8988T (cell line): Measurements from ENCODE around the gene SLC12A4.
A peak's percentile ranks its signal among the peaks of the same experiment; 100 is the strongest.
"Not testable (repeated sequence)": the region's sequence is repeated elsewhere in the genome, so short reads cannot be mapped to it uniquely, and the experiment has no call there.

Source experiments
- DNase-seq: peaks from one replicate; pipeline ENCODE4 v3.0.0; 2011

SLC12A4 gene

GRCh38 chr16:67968400-67969253 is at the start of gene SLC12A4:
TSS of gene SLC12A4 (minus strand) at chr16:67968637. CDS start at chr16:67968553, 84 bp downstream.
- peak; percentile 99 for DNase-seq

DNA sequence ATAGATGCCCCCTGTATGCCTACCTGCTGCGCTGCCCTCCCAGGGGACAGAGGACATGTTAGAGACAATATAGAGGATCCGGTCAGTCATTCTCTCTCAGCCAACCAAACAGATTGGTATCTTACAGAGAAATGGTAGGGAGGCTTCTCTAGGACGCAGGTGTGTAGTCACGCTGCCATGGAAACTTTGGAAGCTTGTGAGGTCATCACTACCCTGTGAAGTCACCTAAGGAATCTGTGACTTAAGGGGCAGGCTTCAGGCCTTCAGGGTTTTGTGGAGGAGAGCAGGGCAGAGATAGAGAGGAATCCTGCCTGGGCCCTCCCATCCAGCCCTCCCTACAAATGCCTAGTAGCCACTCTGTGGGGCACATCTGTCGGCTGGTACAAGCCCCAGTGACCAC is 47.2 kb upstream of the SLC12A4 start, which contains the start of gene DPEP2NB:
Gene DPEP2NB (minus strand): TSS at position 231 of the 400 bp plus-strand sequence. CDS start 141 bp downstream, at position 90.
- no peak for DNase-seq

DNA sequence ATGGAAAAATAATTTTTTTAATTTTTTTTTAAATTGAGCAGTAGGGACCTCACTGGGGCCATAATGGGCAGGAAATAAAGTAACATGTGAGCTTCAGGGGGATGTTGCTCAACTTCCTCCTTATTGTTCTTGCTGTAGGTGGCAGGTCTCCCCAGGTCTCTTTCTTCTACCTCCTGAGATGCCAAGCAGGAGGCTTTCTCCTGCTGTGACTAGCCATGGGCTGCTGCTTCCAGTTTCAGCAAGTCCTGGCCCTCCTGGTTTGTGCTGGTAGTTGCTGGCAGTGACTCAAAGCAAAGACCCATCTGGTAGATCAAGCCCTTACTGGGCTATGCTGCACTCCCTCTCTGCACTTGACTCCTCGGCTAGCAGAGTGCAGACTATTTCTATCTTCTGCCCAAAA is 45.0 kb upstream of the SLC12A4 start:
- no peak for DNase-seq

DNA sequence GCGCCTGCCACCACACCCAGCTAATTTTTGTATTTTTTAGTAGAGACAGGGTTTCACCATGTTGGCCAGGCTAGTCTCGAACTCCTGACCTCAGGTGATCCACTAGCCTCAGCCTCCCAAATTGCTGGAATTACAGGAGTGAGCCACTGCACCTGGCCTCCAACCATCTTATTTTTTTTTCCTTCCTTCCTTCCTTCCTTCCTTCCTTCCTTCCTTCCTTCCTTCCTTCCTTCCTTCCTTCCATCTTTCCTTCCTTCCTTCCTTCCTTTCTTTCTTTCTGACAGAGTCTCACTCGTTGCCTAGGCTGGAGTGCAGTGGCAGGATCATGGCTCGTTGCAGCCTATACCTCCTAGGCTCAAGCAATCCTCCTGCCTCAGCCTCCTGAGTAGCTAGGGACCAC is 41.4 kb upstream of the SLC12A4 start:
- not testable (repeated sequence) for DNase-seq

GRCh38 chr16:68009157-68009735 is 40.8 kb upstream of the SLC12A4 start:
- no peak for DNase-seq

GRCh38 chr16:68005786-68006286 is 37.4 kb upstream of the SLC12A4 start:
- no peak for DNase-seq

GRCh38 chr16:68005211-68005610 is 36.8 kb upstream of the SLC12A4 start:
- no peak for DNase-seq

GRCh38 chr16:68003031-68003430 is 34.6 kb upstream of the SLC12A4 start:
- no peak for DNase-seq

DNA sequence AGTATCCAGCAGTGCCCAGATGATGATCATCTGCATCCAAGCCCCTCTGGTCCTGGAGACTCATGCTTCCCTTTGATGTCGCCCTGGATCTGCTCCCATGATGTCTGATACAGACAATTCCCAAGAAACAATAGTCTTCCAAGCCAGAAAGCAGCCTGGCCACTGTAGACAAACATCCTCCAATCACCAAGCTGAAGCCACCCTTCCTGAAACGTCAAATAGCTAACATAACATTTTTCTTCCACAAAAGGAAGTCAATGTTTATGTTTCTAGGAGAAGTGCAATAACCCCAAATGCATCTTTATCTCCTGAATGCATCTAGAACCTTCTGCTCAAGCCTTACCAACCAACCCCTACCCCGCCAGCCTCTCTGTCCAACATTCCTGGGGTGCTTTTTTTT is 32.0 kb upstream of the SLC12A4 start:
- DNase-seq = no peak

DNA sequence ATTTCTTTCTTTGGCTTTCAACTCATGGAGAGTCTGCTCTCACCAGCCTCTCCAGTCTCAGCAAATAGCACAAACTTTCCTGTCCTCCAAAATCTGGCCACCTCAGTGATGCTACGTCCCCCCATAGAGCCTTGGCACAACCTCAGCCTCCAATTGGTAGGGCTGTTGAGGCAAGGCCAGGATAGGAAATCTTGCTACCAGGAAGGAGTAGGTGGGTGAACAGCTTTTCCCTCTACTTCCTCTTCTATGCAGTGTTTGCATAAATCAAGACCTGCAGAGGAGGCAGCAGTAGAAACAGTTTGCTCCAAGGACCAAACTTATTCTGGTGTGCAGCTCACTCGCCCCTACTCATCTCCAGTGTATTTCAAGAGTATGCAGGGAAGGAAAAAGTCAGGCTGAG is 31.5 kb upstream of the SLC12A4 start:
- DNase-seq = no peak

DNA sequence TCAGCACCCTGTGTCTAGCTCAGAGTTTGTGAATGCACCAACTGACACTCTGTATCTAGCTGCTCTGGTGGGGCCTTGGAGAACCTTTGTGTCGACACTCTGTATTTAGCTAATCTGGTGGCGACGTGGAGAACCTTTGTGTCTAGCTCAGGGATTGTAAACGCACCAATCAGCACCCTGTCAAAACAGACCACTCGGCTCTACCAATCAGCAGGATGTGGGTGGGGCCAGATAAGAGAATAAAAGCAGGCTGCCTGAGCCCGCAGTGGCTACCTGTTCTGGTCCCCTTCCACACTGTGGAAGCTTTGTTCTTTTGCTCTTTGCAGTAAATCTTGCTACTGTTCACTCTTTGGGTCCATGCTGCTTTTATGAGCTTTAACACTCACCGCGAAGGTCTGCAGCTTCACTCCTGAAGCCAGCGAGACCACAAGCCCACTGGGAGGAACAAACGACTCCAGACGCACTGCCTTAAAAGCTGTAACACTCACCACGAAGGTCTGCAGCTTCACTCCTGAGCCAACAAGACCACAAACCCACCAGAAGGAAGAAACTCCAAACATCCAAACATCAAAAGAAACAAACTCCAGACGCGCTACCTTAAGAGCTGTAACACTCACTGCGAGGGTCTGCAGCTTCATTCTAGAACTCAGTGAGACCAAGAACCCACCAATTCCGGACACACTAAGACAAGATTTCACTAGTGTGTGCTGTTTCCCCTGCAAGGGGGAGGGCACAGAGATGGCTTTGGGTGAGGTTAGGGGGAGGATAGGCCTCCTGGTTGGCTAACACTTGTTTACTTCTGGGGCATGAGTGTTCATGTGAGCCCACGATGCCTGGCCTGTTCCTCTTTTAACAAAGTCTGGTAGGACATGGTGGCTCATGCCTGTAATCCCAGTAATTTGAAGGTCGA is 30.6 kb upstream of the SLC12A4 start, which contains the start of gene DPEP2:
Gene DPEP2 (minus strand): TSS at position 706 of the 910 bp plus-strand sequence. CDS start 6,272 bp downstream, outside the sequence.
- not testable (repeated sequence) for DNase-seq

DNA sequence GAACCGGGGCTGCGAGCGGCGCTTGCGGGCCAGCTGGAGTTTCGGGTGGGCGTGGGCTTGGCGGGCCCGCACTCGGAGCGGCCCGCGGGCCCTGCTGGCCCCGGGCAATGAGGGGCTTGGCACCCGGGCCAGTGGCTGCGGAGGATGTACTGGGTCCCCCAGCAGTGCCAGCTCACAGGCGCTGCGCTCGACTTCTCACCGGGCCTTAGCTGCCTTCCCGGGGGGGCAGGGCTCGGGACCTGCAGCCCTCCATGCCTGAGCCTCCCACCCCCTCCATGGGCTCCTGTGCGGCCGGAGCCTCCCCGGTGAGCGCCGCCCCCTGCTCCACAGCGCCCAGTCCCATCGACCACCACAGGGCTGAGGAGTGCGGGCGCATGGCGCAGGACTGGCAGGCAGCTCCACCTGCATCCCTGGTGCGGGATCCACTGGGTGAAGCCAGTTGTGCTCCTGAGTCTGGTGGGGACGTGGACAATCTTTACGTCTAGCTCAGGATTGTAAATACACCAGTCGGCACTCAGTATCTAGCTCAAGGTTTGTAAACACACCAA is 29.9 kb upstream of the SLC12A4 start:
- DNase-seq = not testable (repeated sequence)

DNA sequence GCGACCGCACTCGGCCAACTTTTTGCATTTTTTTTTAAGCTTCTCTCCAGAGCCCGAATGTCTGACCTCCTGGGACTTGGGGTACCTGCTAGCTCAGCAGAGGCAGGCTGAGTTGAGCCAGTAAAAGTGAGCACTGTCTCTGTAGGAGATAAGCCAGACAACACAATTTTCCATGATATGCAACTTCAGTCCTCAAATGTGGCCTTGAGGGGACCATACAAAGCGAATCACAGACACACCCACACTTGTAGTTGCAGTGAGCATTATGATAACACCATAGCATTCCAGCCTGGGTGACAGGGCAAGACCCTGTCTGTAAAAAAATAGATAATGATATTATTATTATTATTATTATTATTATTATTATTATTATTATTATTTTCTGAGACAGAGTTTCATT is 28.2 kb upstream of the SLC12A4 start:
- DNase-seq = peak; percentile 23

DNA sequence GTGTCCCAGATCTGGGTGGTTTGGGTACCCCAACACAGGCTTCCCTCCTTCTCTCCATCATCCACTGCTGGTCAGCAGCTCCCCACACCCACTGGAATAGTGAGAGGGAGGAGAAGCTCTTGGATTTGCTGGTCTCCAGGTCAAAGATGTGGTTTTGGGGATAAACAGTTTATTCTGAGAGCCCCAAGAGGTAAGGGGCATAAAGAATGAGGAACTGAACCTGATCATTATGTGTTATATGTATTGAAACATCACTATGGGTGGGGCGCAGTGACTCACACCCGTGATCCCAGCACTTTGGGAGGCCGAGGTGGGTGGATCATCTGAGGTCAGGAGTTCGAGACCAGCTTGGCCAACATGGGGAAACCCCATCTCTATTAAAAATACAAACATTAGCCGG is 27.0 kb upstream of the SLC12A4 start:
- DNase-seq = no peak

DNA sequence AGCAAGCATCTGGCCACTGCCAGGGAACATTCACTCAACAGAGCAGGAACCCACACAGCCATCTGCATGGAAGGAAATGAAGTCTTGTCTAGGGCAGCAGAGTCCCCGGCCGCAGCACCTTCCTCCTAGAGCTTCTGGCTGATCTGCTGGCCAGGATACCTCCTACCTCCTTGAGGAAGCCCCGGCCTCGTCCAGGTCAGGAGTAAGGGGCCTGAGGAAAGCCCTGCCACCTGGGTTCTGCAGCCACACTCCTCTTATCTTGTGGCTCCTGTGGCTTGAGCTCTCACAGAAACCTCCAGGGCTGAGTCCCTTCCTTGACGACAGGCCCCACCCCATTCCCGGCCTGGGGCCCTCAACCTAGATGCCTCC is 25.6 kb upstream of the SLC12A4 start:
- not testable (repeated sequence) for DNase-seq

- DNase-seq = peak; percentile 95
Observed at GRCh38 chr16:67993207-67994039, 25.0 kb upstream of the SLC12A4 start.

- no peak for DNase-seq
Observed at GRCh38 chr16:67992661-67993206, 24.3 kb upstream of the SLC12A4 start.

DNA sequence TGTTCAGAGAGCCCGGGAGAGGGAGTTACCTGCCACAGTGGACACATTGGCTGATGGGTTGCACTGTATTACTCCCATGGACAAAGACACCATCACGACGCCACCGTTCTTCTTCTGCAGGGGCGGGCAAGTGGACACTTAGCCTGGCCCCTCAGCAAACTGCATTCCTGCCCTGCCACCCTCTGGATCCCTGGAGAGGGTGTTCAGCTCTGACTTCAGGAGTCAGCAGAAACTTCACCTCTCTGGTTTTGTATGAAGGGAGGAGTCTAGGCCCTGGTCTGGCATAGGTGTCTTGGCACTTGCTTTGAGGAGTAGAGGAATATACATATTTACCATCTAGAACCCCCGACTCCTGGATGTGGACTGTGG is 21.6 kb upstream of the SLC12A4 start:
- DNase-seq = no peak

DNA sequence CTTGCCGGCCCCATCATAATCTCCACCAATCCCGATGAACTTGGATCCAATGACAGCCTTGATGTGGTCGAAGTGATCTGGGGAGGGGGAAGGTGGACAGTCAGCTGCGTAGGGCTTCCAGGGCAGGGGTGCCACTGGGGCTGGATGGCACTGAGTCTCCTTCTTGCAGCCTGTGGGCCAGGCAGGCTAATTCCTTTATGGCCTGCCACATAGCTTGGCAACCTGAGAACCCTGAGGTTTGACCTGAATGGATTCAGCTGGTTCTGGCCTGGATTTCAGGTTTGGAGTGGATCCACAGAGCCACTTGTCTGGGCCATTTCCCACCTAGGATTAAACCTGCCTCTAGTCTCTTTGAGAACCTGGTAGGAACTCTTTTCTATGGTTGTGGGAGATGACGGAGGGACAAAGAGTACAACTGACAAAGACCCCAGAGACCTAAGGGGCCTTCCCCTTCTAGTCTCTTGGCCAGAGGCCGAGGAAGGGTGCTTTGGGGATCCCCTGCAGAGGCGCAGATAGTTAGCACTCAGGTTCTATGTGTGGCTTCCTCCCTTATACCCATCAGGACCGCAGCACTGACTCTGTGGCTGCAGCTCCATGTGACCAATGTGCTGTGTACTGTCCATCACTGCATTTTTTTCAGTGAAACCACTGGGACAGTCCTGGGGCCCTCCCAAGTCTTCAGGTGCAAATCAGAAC is 21.0 kb upstream of the SLC12A4 start:
- no peak for DNase-seq

GRCh38 chr16:67988675-67989074 is 20.2 kb upstream of the SLC12A4 start:
- no peak for DNase-seq
